T47D (cell line): Measurements from ENCODE around the gene VTA1.
"Not testable (repeated sequence)": the region's sequence is repeated elsewhere in the genome, so short reads cannot be mapped to it uniquely, and the experiment has no call there.

Experiments
- DNase-seq, 2 experiments: peaks; one replicate each; pipeline versions ENCODE4 v3.0.0 to v3.0.0-alpha.2; 2011 to 2012; ENCODE audit warnings: low read depth in 1 of 2, low spot score in 1 of 2
- JUND ChIP-seq: IDR thresholded peaks from 2 replicates; pipeline ENCODE4 v1.6.1; 2012; ENCODE audit warnings: low read depth
- in situ Hi-C: cut with HindIII; loops from 2 replicates; pipeline ENCODE4 v1.10.0; 2016; ENCODE audit warnings: low sequenced_read_pairs, low pct_unique_long_range_greater_than_20kb

The VTA1 gene

GRCh38 chr6:142182004-142182403, 34.9 kb downstream of the VTA1 start:
- in situ Hi-C loops = no loop called here
- no peak for DNase-seq
- no peak for TF ChIP-seq JUND

- DNase-seq = no peak
- no peak for TF ChIP-seq JUND
- in situ Hi-C loops = no loop called here
Observed at GRCh38 chr6:142183351-142183750, 36.3 kb downstream of the VTA1 start.

GRCh38 chr6:142184307-142184706, 37.2 kb downstream of the VTA1 start:
- in situ Hi-C loops = no loop called here
- TF ChIP-seq JUND = no peak
- no peak for DNase-seq

DNA sequence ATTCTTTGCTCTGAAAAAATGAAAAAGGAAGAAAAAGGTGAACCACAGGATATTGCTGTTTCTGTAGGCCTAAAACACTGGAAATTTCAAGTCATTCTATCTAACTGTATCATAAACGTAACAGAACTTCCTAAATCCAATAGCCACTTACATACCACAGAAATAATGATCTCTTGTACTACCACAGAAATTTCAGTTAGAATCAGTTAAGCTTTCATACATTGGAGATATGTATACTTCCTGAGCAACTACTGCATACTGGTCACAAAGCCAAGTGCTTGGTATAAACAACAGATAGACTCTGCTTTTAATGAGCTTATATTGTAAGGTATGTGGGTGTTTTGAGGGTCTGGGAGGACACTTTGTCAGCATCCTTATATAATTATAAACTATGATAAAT, 38.6 kb downstream of the VTA1 start:
- in situ Hi-C loops = no loop called here
- no peak for TF ChIP-seq JUND
- no peak for DNase-seq

GRCh38 chr6:142187209-142187608, 40.1 kb downstream of the VTA1 start:
- in situ Hi-C loops = no loop called here
- TF ChIP-seq JUND = no peak
- no peak for DNase-seq

DNA sequence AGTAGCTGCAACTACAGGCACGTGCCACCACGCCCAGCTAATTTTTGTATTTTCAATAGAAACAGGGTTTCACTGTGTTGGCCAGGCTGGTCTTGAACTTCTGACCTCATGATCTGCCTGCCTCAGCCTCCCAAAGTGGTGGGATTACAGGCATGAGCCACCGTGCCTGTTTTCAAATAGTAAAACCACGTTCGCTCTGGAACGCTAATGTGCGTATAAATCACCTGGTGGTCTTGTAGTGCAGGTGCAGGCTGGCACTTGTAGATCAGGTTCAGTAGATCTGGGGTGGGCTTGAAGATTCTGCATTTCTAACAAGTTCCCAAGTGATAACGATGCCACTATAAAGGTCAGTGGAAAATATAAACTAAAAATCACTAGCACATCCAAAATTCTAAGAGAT, 41.3 kb downstream of the VTA1 start:
- in situ Hi-C loops, DNase-seq: not testable (repeated sequence)

DNA sequence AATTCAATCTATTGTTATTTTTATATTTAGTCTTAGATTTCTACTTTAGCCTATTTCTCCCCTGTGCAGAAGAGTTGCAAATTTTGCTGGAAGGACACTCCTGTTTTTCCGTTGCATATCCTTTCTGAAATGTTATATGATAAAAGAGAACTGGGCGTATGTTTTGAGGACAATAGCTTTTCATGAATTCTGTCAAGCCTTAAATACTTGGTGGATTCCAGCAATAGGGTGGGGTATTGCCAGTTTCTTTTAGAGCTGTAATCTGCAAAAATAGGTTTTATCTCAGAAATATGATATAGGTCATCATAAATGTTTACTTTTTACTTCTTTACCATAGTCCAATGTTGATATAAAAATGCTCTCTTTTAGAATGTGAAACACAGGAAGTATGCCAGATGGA, 42.0 kb downstream of the VTA1 start:
- in situ Hi-C loops = no loop called here
- no peak for TF ChIP-seq JUND
- no peak for DNase-seq

DNA sequence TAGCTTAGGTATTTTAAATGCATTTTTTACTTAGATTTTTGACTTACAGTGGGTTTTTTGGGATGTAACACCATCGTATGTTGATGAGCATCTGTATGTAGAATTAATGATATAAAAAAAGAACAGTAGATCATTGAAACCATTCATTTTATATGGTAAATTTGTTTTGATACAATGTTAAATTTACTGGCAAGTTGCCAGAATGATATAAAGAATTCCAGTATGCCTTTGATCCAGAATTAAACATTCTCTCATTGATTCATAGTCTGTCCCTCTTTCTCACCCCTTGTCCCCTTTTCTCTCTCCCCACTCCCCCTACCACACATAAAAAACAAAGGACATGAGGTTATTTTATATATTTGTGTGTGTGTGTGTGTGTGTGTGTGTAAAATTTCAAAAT, 45.3 kb downstream of the VTA1 start:
- TF ChIP-seq JUND = no peak
- no peak for DNase-seq
- in situ Hi-C loops = no loop called here

GRCh38 chr6:142193621-142194020, 46.6 kb downstream of the VTA1 start:
- TF ChIP-seq JUND = no peak
- DNase-seq = no peak
- in situ Hi-C loops = no loop called here

- in situ Hi-C loops = no loop called here
- peak in 1 of 2 experiments; percentile 2 for DNase-seq
- no peak for TF ChIP-seq JUND
Observed at GRCh38 chr6:142195862-142196541, 48.9 kb downstream of the VTA1 start.

DNA sequence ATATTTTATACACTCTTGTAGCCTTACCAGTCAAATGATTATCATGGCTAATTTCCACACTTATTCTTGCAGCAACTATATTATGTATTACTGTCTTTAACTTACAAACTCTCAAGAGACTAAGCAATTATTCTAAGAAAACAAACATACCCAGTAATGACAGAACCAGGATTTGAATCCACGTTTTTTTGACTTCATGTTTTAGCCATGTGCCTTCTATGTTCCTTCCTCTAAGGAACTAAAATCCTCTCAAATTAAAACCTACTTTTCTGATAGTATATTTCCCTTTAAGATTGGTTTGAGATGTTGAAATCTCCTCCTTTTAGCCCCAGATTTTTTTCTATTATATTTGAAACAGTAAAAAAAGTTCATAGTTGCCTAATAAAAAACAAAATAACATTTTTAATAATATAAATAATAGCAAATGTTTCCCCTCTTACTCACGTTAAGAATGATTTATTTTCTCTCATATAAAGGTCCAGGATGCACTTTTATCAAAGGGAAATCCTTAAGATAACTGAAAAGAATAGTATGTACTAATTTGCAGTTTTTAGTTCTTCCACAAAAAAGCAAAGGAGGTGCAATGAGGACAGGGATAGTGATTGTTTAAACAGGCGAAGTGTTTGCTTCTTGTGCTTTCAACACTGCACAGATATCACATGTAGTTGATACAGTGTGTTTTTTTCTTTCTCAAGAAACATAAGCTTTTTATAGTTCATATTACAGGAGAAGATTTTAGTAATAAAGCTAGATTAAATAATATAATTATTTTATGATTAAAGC, 54.0 kb downstream of the VTA1 start:
- no peak for TF ChIP-seq JUND
- in situ Hi-C loops = no loop called here

DNA sequence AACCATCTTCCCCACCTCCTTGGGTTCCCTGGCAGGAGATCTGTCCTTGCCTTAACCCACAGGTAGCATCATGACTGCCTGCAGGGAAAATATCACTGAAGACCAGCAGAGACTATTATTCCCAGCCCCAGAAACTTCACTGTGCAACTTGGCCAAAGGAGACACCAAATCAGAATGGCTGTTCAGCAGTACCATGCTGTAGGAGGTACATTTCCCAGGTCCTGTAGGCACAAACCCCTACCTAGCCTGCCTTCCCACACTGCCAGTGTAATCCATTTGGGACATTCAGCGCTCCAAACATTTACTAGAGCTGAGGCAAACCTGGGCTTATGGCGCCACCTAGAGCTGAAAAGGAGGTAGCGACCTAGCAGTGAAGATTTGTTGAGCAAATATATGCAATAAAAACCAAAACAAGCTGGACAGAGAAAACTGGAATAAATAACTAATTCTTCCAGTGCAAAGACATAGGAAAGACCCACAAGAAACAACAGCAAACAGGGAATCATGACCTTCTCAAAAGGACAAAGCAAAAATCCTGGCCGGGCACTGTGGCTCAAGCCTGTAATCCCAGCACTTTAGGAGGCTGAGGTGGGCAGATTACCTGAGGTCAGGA, 60.3 kb downstream of the VTA1 start:
- peak in 1 of 2 experiments; percentile 71 for DNase-seq
- TF ChIP-seq JUND = no peak
- in situ Hi-C loops = no loop called here

More for the DNA sequence above, 54.0 kb downstream of the VTA1 start:
- DNase-seq = no peak

DNA sequence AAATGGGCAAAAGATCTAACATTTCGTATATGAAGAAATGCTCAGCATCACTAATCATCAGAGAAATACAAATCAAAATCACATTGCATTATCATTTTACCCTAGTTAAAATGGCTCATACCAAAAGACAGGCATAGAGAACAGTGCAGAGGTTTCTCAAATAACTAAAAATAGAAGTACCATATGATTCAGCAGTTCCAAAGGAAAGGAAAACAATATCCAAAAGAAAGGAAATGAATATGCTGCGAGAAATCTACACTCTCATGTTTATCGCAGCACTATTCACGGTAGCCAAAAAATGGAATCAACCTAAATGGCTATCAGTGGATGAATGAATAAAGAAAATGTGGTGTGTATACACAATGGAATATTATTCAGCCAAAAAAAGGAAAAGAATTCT, 63.5 kb downstream of the VTA1 start:
- no peak for DNase-seq
- no peak for TF ChIP-seq JUND
- in situ Hi-C loops = no loop called here

GRCh38 chr6:142213402-142213801, 66.3 kb downstream of the VTA1 start:
- no peak for TF ChIP-seq JUND
- in situ Hi-C loops = no loop called here
- DNase-seq = no peak
